MCF 10A (cell line): ENCODE data around the gene NRTN. TPM values are rescaled to one million over a fixed set of nuclear protein-coding genes. Genes with fewer than 3 reads are reported as not detected.

Experiments
- BruUV-seq: library from RNA; stranded (reverse); fragments of 400-500 nt; replicated peaks from 2 replicates; lab custom pipeline; 2021; lab: Mats Ljungman, UMichigan
- CTCF ChIA-PET: fragments of 300-600 bp; sonication (Branson Sonifier 250); formaldehyde crosslinking; extraction: SDS; loops from one replicate; lab custom pipeline; 2021; ENCODE audit warnings: antibody characterized with exemption, inconsistent platforms; lab: Yijun Ruan, JAX
- POLR2A ChIA-PET: fragments of 300-600, 350-650 bp; sonication (Branson Sonifier 250); formaldehyde crosslinking; extraction: SDS; loops from one replicate; lab custom pipeline; 2020; ENCODE audit warnings: antibody characterized with exemption, inconsistent platforms; lab: Yijun Ruan, JAX
- DNase-seq: peaks from one replicate; pipeline ENCODE4 v3.0.0-alpha.2; 2018; ENCODE audit not compliant: unreplicated experiment
- H3K27ac Mint-ChIP-seq: one replicate; pipeline ENCODE4 v1.8.0; 2022; ENCODE audit warnings: mild to moderate bottlenecking, low read depth, mixed read lengths; ENCODE audit not compliant: unreplicated experiment
- H3K27me3 Mint-ChIP-seq: one replicate; pipeline ENCODE4 v1.8.0; 2022; ENCODE audit warnings: mixed read lengths; ENCODE audit not compliant: insufficient read depth, unreplicated experiment
- H3K36me3 Mint-ChIP-seq: one replicate; pipeline ENCODE4 v1.8.0; 2022; ENCODE audit warnings: mild to moderate bottlenecking, moderate library complexity, mixed read lengths; ENCODE audit not compliant: insufficient read depth, unreplicated experiment
- H3K4me1 Mint-ChIP-seq: one replicate; pipeline ENCODE4 v1.8.0; 2022; ENCODE audit warnings: mixed read lengths; ENCODE audit not compliant: insufficient read depth, unreplicated experiment
- H3K4me3 Mint-ChIP-seq: one replicate; pipeline ENCODE4 v1.8.0; 2022; ENCODE audit warnings: mild to moderate bottlenecking, moderate library complexity, mixed read lengths; ENCODE audit not compliant: unreplicated experiment
- H3K9me3 Mint-ChIP-seq: one replicate; pipeline ENCODE4 v1.8.0; 2022; ENCODE audit warnings: mixed read lengths; ENCODE audit not compliant: unreplicated experiment
- CTCF ChIP-seq: fragments of 200-600 bp; IDR thresholded peaks from one replicate; pipeline ENCODE4 v1.8.0; 2022; ENCODE audit warnings: antibody characterized with exemption, mild to moderate bottlenecking; ENCODE audit not compliant: unreplicated experiment
- intact Hi-C: fragments of 100-400 bp; cut with micrococcal nuclease; formaldehyde crosslinking; loops from 2 replicates; pipeline ENCODE4 v1.14.1; 2022
- total RNA-seq: library from RNA; stranded (reverse); gene quantifications from 2 replicates; pipeline ENCODE4 v1.2.3, GENCODE V29; 2022

NRTN gene
- total RNA-seq, 1 experiment from 2014 or later: 0.75 TPM

GRCh38 chr19:5767949-5768348 is 36.9 kb upstream of the NRTN start:
- Mint-ChIP-seq H3K27ac (no peak overlapping the region), H3K36me3 (no peaks in the 10 kb centered on the region), H3K4me3 (no peak overlapping the region), H3K9me3 (peaks cover 2% of the 10 kb centered on the region), H3K27me3 (peaks cover 4% of the 10 kb centered on the region), H3K4me1 (peaks cover 4% of the 10 kb centered on the region)
- no TSS peak for BruUV-seq
- TF ChIP-seq CTCF: no peak
- ChIA-PET CTCF (interaction anchor here (1.0 kb wide), 1 partner anchor 37 kb away, joined by 3 read pairs; the partner anchor contains the start of gene NRTN), POLR2A (interaction anchor here (0.6 to 1.6 kb wide), 2 partner anchors 30 to 48 kb away, joined by 3 read pairs; partner anchors contain the start of gene CATSPERD)
- no peak for DNase-seq
- intact Hi-C loops: no loop called here

- intact Hi-C loops: no loop called here
- ChIA-PET CTCF (interaction anchor here (2.7 to 4.4 kb wide), 2 partner anchors 23 to 32 kb away, joined by 11 to 29 read pairs; no protein-coding TSS in a partner anchor), POLR2A (no interaction called here)
- Mint-ChIP-seq H3K36me3 (no peaks in the 10 kb centered on the region), H3K27ac (no peak overlapping the region), H3K4me1 (peaks cover 9% of the 10 kb centered on the region), H3K27me3 (no peaks in the 10 kb centered on the region), H3K9me3 (no peaks in the 10 kb centered on the region), H3K4me3 (no peak overlapping the region)
- no peak for DNase-seq
- BruUV-seq: no TSS peak
- no peak for TF ChIP-seq CTCF
These were observed 32.5 kb upstream of the NRTN start for GRCh38 chr19:5772416-5772815.

GRCh38 chr19:5773276-5773675 is 31.6 kb upstream of the NRTN start:
- CTCF ChIA-PET: interaction anchor here (0.6 to 4.4 kb wide), 7 partner anchors 22 to 1410 kb away, joined by 3 to 29 read pairs (median 3); no protein-coding TSS in a partner anchor
- no peak overlapping the region for H3K4me3 Mint-ChIP-seq
- peak overlapping the region; percentile 19 for H3K27ac Mint-ChIP-seq
- H3K27me3 Mint-ChIP-seq: no peaks in the 10 kb centered on the region
- intact Hi-C loops: loop anchor here (1.0 kb wide), 2 partner anchors 18 to 53 kb away; partner anchors contain the start of genes CATSPERD, DUS3L and LONP1
- no peaks in the 10 kb centered on the region for H3K36me3 Mint-ChIP-seq
- no peak for DNase-seq
- peaks cover 5% of the 10 kb centered on the region for H3K4me1 Mint-ChIP-seq
- no peaks in the 10 kb centered on the region for H3K9me3 Mint-ChIP-seq
- BruUV-seq: no TSS peak
- no peak for TF ChIP-seq CTCF
- POLR2A ChIA-PET: no interaction called here

GRCh38 chr19:5774921-5775320 is 29.9 kb upstream of the NRTN start:
- Mint-ChIP-seq H3K4me3 (no peak overlapping the region), H3K36me3 (no peaks in the 10 kb centered on the region), H3K27me3 (no peaks in the 10 kb centered on the region), H3K27ac (no peak overlapping the region), H3K9me3 (no peaks in the 10 kb centered on the region), H3K4me1 (peaks cover 5% of the 10 kb centered on the region)
- POLR2A ChIA-PET: no interaction called here
- TF ChIP-seq CTCF: no peak
- CTCF ChIA-PET: interaction anchor here (0.7 to 4.4 kb wide), 5 partner anchors 15 to 1349 kb away, joined by 3 to 29 read pairs (median 4); no protein-coding TSS in a partner anchor
- BruUV-seq: no TSS peak
- intact Hi-C loops: no loop called here
- no peak for DNase-seq
